CD4-positive, alpha-beta memory T cell (primary cell): ENCODE results near the gene LTBP1. TPM values are rescaled to one million over a fixed set of nuclear protein-coding genes. Genes with fewer than 3 reads are reported as not detected.

Source experiments
- CTCF ChIA-PET: fragments of 350-600 bp; sonication (Branson Sonifier 250); formaldehyde crosslinking; loops from one replicate; lab custom pipeline; 2021; ENCODE audit warnings: inconsistent platforms; ENCODE audit not compliant: partially characterized antibody; lab: Charles Lee
- POLR2A ChIA-PET: fragments of 350-600 bp; sonication (Branson Sonifier 250); formaldehyde crosslinking; loops from one replicate; lab custom pipeline; 2021; ENCODE audit not compliant: partially characterized antibody; lab: Charles Lee
- DNase-seq, 5 donors: peaks; one replicate each; pipeline versions ENCODE4 v3.0.0 to v3.0.0-alpha.2; 2020 to 2022; ENCODE audit warnings: mixed read lengths in 1 of 5
- H3K27ac ChIP-seq: one replicate; pipeline ENCODE4 v1.7.0; 2013; ENCODE audit warnings: low read depth, low read length
- H3K27me3 ChIP-seq: 2 replicates; pipeline ENCODE4 v1.7.0; 2013; ENCODE audit warnings: mild to moderate bottlenecking, low read length, moderate library complexity; ENCODE audit not compliant: insufficient read depth
- H3K36me3 ChIP-seq: 2 replicates; pipeline ENCODE4 v1.7.0; 2013; ENCODE audit warnings: mild to moderate bottlenecking, low read length, moderate library complexity; ENCODE audit not compliant: insufficient read depth
- H3K4me1 ChIP-seq: 2 replicates; pipeline ENCODE4 v1.7.0; 2013; ENCODE audit warnings: mild to moderate bottlenecking, low read length, moderate library complexity; ENCODE audit not compliant: insufficient read depth
- H3K4me3 ChIP-seq, 2 donors: one replicate each; pipeline ENCODE4 v1.7.0; 2013; ENCODE audit warnings: low read length in 2 of 2, mild to moderate bottlenecking in 1 of 2
- H3K9me3 ChIP-seq, 2 donors: one replicate each; pipeline ENCODE4 v1.7.0; 2013; ENCODE audit warnings: low read length in 2 of 2, control low read depth in 1 of 2; ENCODE audit not compliant: control insufficient read depth in 1 of 2
- H3K27ac Mint-ChIP-seq, 7 donors: one replicate each; pipeline ENCODE4 v1.8.0; 2020 to 2021; ENCODE audit warnings: mixed read lengths in 7 of 7, mild to moderate bottlenecking in 6 of 7, inconsistent platforms in 3 of 7, moderate library complexity in 3 of 7
- H3K27me3 Mint-ChIP-seq, 2 donors: one replicate each; pipeline ENCODE4 v1.8.0; 2020 to 2021; ENCODE audit warnings: mixed read lengths in 2 of 2
- H3K36me3 Mint-ChIP-seq, 2 donors: one replicate each; pipeline ENCODE4 v1.8.0; 2020 to 2021; ENCODE audit warnings: mixed read lengths in 2 of 2, inconsistent platforms in 1 of 2, mild to moderate bottlenecking in 1 of 2
- H3K4me1 Mint-ChIP-seq, 4 donors: one replicate each; pipeline ENCODE4 v1.8.0; 2020 to 2021; ENCODE audit warnings: mixed read lengths in 4 of 4, mild to moderate bottlenecking in 1 of 4
- H3K4me3 Mint-ChIP-seq, 8 donors: one replicate each; pipeline ENCODE4 v1.8.0; 2020 to 2021; ENCODE audit warnings: mixed read lengths in 8 of 8, mild to moderate bottlenecking in 7 of 8, moderate library complexity in 6 of 8, inconsistent platforms in 3 of 8
- H3K9me3 Mint-ChIP-seq, 8 donors: one replicate each; pipeline ENCODE4 v1.8.0; 2020 to 2021; ENCODE audit warnings: mixed read lengths in 8 of 8, mild to moderate bottlenecking in 5 of 8, inconsistent platforms in 3 of 8, moderate library complexity in 1 of 8
- intact Hi-C: fragments of 100-400 bp; cut with micrococcal nuclease; formaldehyde crosslinking; loops from one replicate; pipeline ENCODE4 v1.15.1; 2023
- polyA plus RNA-seq, 2 donors: library from polyadenylated mRNA; unstranded; fragments of 300-500 nt; fragmentation: Illumina TruSeq; gene quantifications; one replicate each; pipeline ENCODE4 v1.2.3, GENCODE V29; 2021
- total RNA-seq, 2 experiments: library from RNA; stranded (reverse); gene quantifications; one replicate each; pipeline ENCODE4 v1.2.3, GENCODE V29; 2021

The LTBP1 gene
- total and polyA plus RNA-seq, 4 experiments from 2014 or later, result 0.44 TPM; not detected in 3

GRCh38 chr2:33213244-33213643 is 266.5 kb downstream of the LTBP1 start:
- no peaks in the 10 kb centered on the region for H3K9me3 Mint-ChIP-seq
- ChIA-PET POLR2A (no interaction called here), CTCF (no interaction called here)
- H3K36me3 ChIP-seq, result no peaks in the 10 kb centered on the region
- H3K4me3 ChIP-seq, result no peak overlapping the region
- no peak for DNase-seq
- no peaks in the 10 kb centered on the region for H3K27me3 ChIP-seq
- H3K36me3 Mint-ChIP-seq, result no peaks in the 10 kb centered on the region
- no peak overlapping the region for H3K27ac Mint-ChIP-seq
- no peak overlapping the region for H3K27ac ChIP-seq
- intact Hi-C loops, result no loop called here
- no peaks in the 10 kb centered on the region for H3K4me1 ChIP-seq
- peaks cover 5 to 11% of the 10 kb centered on the region in 2 donors for H3K27me3 Mint-ChIP-seq
- no peak overlapping the region for H3K4me3 Mint-ChIP-seq
- H3K9me3 ChIP-seq, result no peaks in the 10 kb centered on the region
- H3K4me1 Mint-ChIP-seq, result peaks cover 0 to 2% (median 0%) of the 10 kb centered on the region in 4 donors

GRCh38 chr2:33213648-33214047 is 266.9 kb downstream of the LTBP1 start:
- H3K27ac Mint-ChIP-seq, result peak overlapping the region in 1 of 7 donors; percentile 30
- no peak overlapping the region for H3K4me3 ChIP-seq
- DNase-seq, result no peak
- H3K4me3 Mint-ChIP-seq, result no peak overlapping the region
- no peaks in the 10 kb centered on the region for H3K9me3 Mint-ChIP-seq
- no peaks in the 10 kb centered on the region for H3K4me1 Mint-ChIP-seq
- H3K9me3 ChIP-seq, result no peaks in the 10 kb centered on the region
- no peaks in the 10 kb centered on the region for H3K27me3 ChIP-seq
- no peak overlapping the region for H3K27ac ChIP-seq
- POLR2A ChIA-PET, result interaction anchor here (0.5 kb wide), 1 partner anchor 203 kb away, joined by 3 read pairs; no protein-coding TSS in a partner anchor
- H3K36me3 Mint-ChIP-seq, result no peaks in the 10 kb centered on the region
- CTCF ChIA-PET, result no interaction called here
- intact Hi-C loops, result no loop called here
- H3K27me3 Mint-ChIP-seq, result peaks cover 1 to 7% of the 10 kb centered on the region in 2 donors
- no peaks in the 10 kb centered on the region for H3K36me3 ChIP-seq
- H3K4me1 ChIP-seq, result no peaks in the 10 kb centered on the region

- Histone ChIP-seq H3K27me3 (no peaks in the 10 kb centered on the region), H3K36me3 (no peaks in the 10 kb centered on the region), H3K4me1 (no peaks in the 10 kb centered on the region), H3K27ac (no peak overlapping the region), H3K9me3 (no peaks in the 10 kb centered on the region), H3K4me3 (no peak overlapping the region)
- H3K4me3 Mint-ChIP-seq, result no peak overlapping the region
- peaks cover 1 to 7% of the 10 kb centered on the region in 2 donors for H3K27me3 Mint-ChIP-seq
- intact Hi-C loops, result no loop called here
- H3K27ac Mint-ChIP-seq, result no peak overlapping the region
- H3K36me3 Mint-ChIP-seq, result no peaks in the 10 kb centered on the region
- no peaks in the 10 kb centered on the region for H3K9me3 Mint-ChIP-seq
- ChIA-PET POLR2A (no interaction called here), CTCF (no interaction called here)
- no peaks in the 10 kb centered on the region for H3K4me1 Mint-ChIP-seq
- DNase-seq, result no peak
Observed at GRCh38 chr2:33214436-33214835, 267.7 kb downstream of the LTBP1 start.

- Mint-ChIP-seq H3K27ac (no peak overlapping the region), H3K36me3 (no peaks in the 10 kb centered on the region)
- CTCF ChIA-PET, result no interaction called here
Observed at GRCh38 chr2:33214857-33215256, 268.1 kb downstream of the LTBP1 start.

GRCh38 chr2:33215299-33215698 is 268.5 kb downstream of the LTBP1 start:
- intact Hi-C loops, result no loop called here
- no peak overlapping the region for H3K4me3 ChIP-seq
- H3K4me1 ChIP-seq, result no peaks in the 10 kb centered on the region
- ChIA-PET POLR2A (no interaction called here), CTCF (no interaction called here)
- Mint-ChIP-seq H3K27ac (no peak overlapping the region), H3K4me1 (no peaks in the 10 kb centered on the region), H3K36me3 (no peaks in the 10 kb centered on the region), H3K9me3 (no peaks in the 10 kb centered on the region), H3K4me3 (no peak overlapping the region), H3K27me3 (peaks cover 1 to 7% of the 10 kb centered on the region in 2 donors)
- H3K27ac ChIP-seq, result no peak overlapping the region
- no peaks in the 10 kb centered on the region for H3K9me3 ChIP-seq
- no peaks in the 10 kb centered on the region for H3K36me3 ChIP-seq
- no peaks in the 10 kb centered on the region for H3K27me3 ChIP-seq
- no peak for DNase-seq

More at GRCh38 chr2:33214857-33215256, 268.1 kb downstream of the LTBP1 start:
- H3K4me3 ChIP-seq, result no peak overlapping the region
- intact Hi-C loops, result no loop called here
- H3K4me1 Mint-ChIP-seq, result no peaks in the 10 kb centered on the region
- peaks cover 1 to 7% of the 10 kb centered on the region in 2 donors for H3K27me3 Mint-ChIP-seq
- DNase-seq, result no peak
- no peaks in the 10 kb centered on the region for H3K9me3 Mint-ChIP-seq
- no peaks in the 10 kb centered on the region for H3K4me1 ChIP-seq
- no peaks in the 10 kb centered on the region for H3K9me3 ChIP-seq
- H3K27ac ChIP-seq, result no peak overlapping the region
- H3K36me3 ChIP-seq, result no peaks in the 10 kb centered on the region
- POLR2A ChIA-PET, result no interaction called here
- no peak overlapping the region for H3K4me3 Mint-ChIP-seq
- no peaks in the 10 kb centered on the region for H3K27me3 ChIP-seq

- H3K36me3 ChIP-seq, result no peaks in the 10 kb centered on the region
- Mint-ChIP-seq H3K27ac (no peak overlapping the region), H3K36me3 (no peaks in the 10 kb centered on the region), H3K4me3 (no peak overlapping the region), H3K27me3 (peaks cover 1 to 7% of the 10 kb centered on the region in 2 donors), H3K9me3 (no peaks in the 10 kb centered on the region), H3K4me1 (no peaks in the 10 kb centered on the region)
- H3K4me1 ChIP-seq, result no peaks in the 10 kb centered on the region
- H3K27me3 ChIP-seq, result no peaks in the 10 kb centered on the region
- ChIA-PET POLR2A (no interaction called here), CTCF (no interaction called here)
- no peak overlapping the region for H3K27ac ChIP-seq
- intact Hi-C loops, result no loop called here
- no peak overlapping the region for H3K4me3 ChIP-seq
- H3K9me3 ChIP-seq, result no peaks in the 10 kb centered on the region
- DNase-seq, result no peak
Observed at GRCh38 chr2:33215983-33216382, 269.2 kb downstream of the LTBP1 start.

- no peak overlapping the region for H3K27ac ChIP-seq
- no peaks in the 10 kb centered on the region for H3K9me3 ChIP-seq
- no peak overlapping the region for H3K4me3 Mint-ChIP-seq
- H3K27ac Mint-ChIP-seq, result no peak overlapping the region
- H3K36me3 ChIP-seq, result no peaks in the 10 kb centered on the region
- intact Hi-C loops, result no loop called here
- CTCF ChIA-PET, result no interaction called here
- H3K36me3 Mint-ChIP-seq, result no peaks in the 10 kb centered on the region
- POLR2A ChIA-PET, result no interaction called here
- H3K4me1 ChIP-seq, result no peaks in the 10 kb centered on the region
- peaks cover 1 to 7% of the 10 kb centered on the region in 2 donors for H3K27me3 Mint-ChIP-seq
- no peaks in the 10 kb centered on the region for H3K4me1 Mint-ChIP-seq
- no peak for DNase-seq
- H3K9me3 Mint-ChIP-seq, result no peaks in the 10 kb centered on the region
- no peak overlapping the region for H3K4me3 ChIP-seq
- no peaks in the 10 kb centered on the region for H3K27me3 ChIP-seq
Observed at GRCh38 chr2:33216508-33217182, 269.9 kb downstream of the LTBP1 start.
